HepG2 (cell line): ENCODE results near the gene BCAS1. TPM values are rescaled to one million over a fixed set of nuclear protein-coding genes. Genes with fewer than 3 reads are reported as not detected.

Source experiments
- ATAC-seq: fragments of 200-7000 bp; cut with Tn5 transposase; 3 replicates; pipeline ENCODE4 v1.9.1; 2020; ENCODE audit warnings: mild to moderate bottlenecking, moderate library complexity
- BruUV-seq: library from RNA; stranded (reverse); fragments of 400-500 nt; replicated peaks from 2 replicates; lab custom pipeline; 2021; lab: Mats Ljungman, UMichigan
- CTCF ChIA-PET: fragments of 300-600 bp; formaldehyde crosslinking; extraction: SDS; loops from one replicate; lab custom pipeline; 2021; ENCODE audit warnings: low total read pairs, inconsistent platforms, low intra/inter-chr PET ratio; lab: Yijun Ruan, JAX
- POLR2A ChIA-PET: fragments of 350-600 bp; sonication (Branson Sonifier 250); formaldehyde crosslinking; loops from one replicate; lab custom pipeline; 2020; ENCODE audit warnings: antibody characterized with exemption, inconsistent platforms; lab: Yijun Ruan, JAX
- DNase-seq: peaks from one replicate; pipeline ENCODE4 v3.0.0-alpha.2; 2015; ENCODE audit warnings: low spot score
- FAIRE-seq: peaks from 3 replicates; lab custom pipeline; 2011; peaks lifted over from hg19 to GRCh38; lab: Jason Lieb, UNC
- H2AFZ ChIP-seq: one replicate; pipeline ENCODE4 v1.6.1; 2011; ENCODE audit warnings: low read length, inconsistent platforms
- H3K27ac ChIP-seq: fragments of 300-600 bp; 3 replicates; pipeline ENCODE4 v1.8.0; 2011; ENCODE audit warnings: mixed run types, mild to moderate bottlenecking, mixed read lengths, low read length, inconsistent platforms; ENCODE audit not compliant: insufficient read depth; ENCODE audit errors: extremely low read length
- H3K27me3 ChIP-seq, 2 experiments: fragments of 200-600 bp in 1 of 2; 2 replicates in 1 of 2; 3 replicates in 1 of 2; pipeline versions ENCODE4 v1.6.0 to v1.8.0; 2011; ENCODE audit warnings: low read length in 2 of 2, mild to moderate bottlenecking in 2 of 2, moderate library complexity in 2 of 2, inconsistent platforms in 1 of 2; ENCODE audit not compliant: insufficient read depth in 2 of 2, control insufficient read depth in 1 of 2
- H3K36me3 ChIP-seq, 2 experiments: fragments of 200-600 bp in 1 of 2; replicated peaks in 1 of 2; 2 replicates in 1 of 2; 3 replicates in 1 of 2; pipeline versions ENCODE4 v1.5.1 to v1.8.0; 2011; ENCODE audit warnings: low read length in 2 of 2, inconsistent platforms in 1 of 2; ENCODE audit not compliant: insufficient read depth in 2 of 2, control insufficient read depth in 1 of 2
- H3K4me1 ChIP-seq: 2 replicates; pipeline ENCODE4 v1.5.1; 2012; ENCODE audit warnings: low read length, inconsistent platforms; ENCODE audit not compliant: insufficient read depth
- H3K4me2 ChIP-seq: 2 replicates; pipeline ENCODE4 v1.6.0; 2011; ENCODE audit warnings: low read depth, low read length, inconsistent platforms
- H3K4me3 ChIP-seq, 3 experiments: fragments of 200-600 bp in 1 of 3; sonication (generic), shearing (Covaris generic) in 1 of 3; replicated peaks in 1 of 3; 2 replicates each; pipeline ENCODE4 v1.5.1; 2011 to 2016; ENCODE audit warnings: low read length in 3 of 3, inconsistent platforms in 2 of 3, low read depth in 2 of 3, mild to moderate bottlenecking in 2 of 3, control low read depth in 1 of 3, mixed read lengths in 1 of 3; ENCODE audit not compliant: insufficient read depth in 1 of 3
- H3K79me2 ChIP-seq: one replicate; pipeline ENCODE4 v1.6.1; 2011; ENCODE audit warnings: low read length, inconsistent platforms; ENCODE audit not compliant: insufficient read depth
- H3K9ac ChIP-seq: 2 replicates; pipeline ENCODE4 v1.6.0; 2011; ENCODE audit warnings: mild to moderate bottlenecking, low read depth, low read length, inconsistent platforms; ENCODE audit not compliant: insufficient read depth
- H3K9me3 ChIP-seq: 2 replicates; pipeline ENCODE4 v1.5.1; 2012; ENCODE audit warnings: mild to moderate bottlenecking, low read length
- H4K20me1 ChIP-seq: 2 replicates; pipeline ENCODE4 v1.6.0; 2011; ENCODE audit warnings: inconsistent platforms, mild to moderate bottlenecking, low read length, moderate library complexity; ENCODE audit not compliant: insufficient read depth
- ARID4A ChIP-seq: sonication (generic); formaldehyde crosslinking; IDR thresholded peaks from 2 replicates; pipeline ENCODE4 v1.5.0; 2020; ENCODE audit warnings: mild to moderate bottlenecking, missing genetic modification reagents, borderline replicate concordance
- EP300 ChIP-seq, 3 experiments: sonication (generic) in 1 of 3; formaldehyde crosslinking in 1 of 3; IDR thresholded peaks; 2 replicates each; pipeline versions ENCODE4 v1.5.1 to v1.6.1; 2011 to 2020; ENCODE audit warnings: low read depth in 2 of 3, low read length in 2 of 3, borderline replicate concordance in 1 of 3, improper control_type of control experiment in 1 of 3, mild to moderate bottlenecking in 1 of 3, missing genetic modification reagents in 1 of 3, moderate library complexity in 1 of 3
- GLI4 ChIP-seq: sonication (generic); formaldehyde crosslinking; IDR thresholded peaks from 2 replicates; pipeline ENCODE4 v1.5.1; 2020; ENCODE audit warnings: missing genetic modification reagents, mild to moderate bottlenecking, moderate library complexity, borderline replicate concordance
- KDM5A ChIP-seq: fragments of 200-600 bp; sonication (generic); IDR thresholded peaks from 2 replicates; pipeline ENCODE4 v1.7.0; 2018; ENCODE audit warnings: antibody characterized with exemption, mild to moderate bottlenecking, low read length, borderline replicate concordance
- KLF9 ChIP-seq: IDR thresholded peaks from 2 replicates; pipeline ENCODE4 v1.6.1; 2016; ENCODE audit warnings: low read depth
- MBNL3 ChIP-seq: fragments of 250-450 bp; sonication (Bioruptor Pico); conservative IDR thresholded peaks from 2 replicates; pipeline ENCODE4 v1.8.0; 2022; ENCODE audit warnings: mild to moderate bottlenecking, inconsistent platforms
- NAIF1 ChIP-seq: sonication (generic); formaldehyde crosslinking; IDR thresholded peaks from 2 replicates; pipeline ENCODE4 v1.5.0; 2020; ENCODE audit warnings: mild to moderate bottlenecking, missing genetic modification reagents, borderline replicate concordance
- RFX3 ChIP-seq: IDR thresholded peaks from 2 replicates; pipeline ENCODE4 v1.6.1; 2016; ENCODE audit warnings: missing biosample characterization, missing genetic modification reagents
- SP2 ChIP-seq: sonication (generic); formaldehyde crosslinking; IDR thresholded peaks from 2 replicates; pipeline ENCODE4 v1.5.1; 2020; ENCODE audit warnings: mild to moderate bottlenecking, missing genetic modification reagents
- SRSF4 ChIP-seq: fragments of 200-400 bp; formaldehyde crosslinking; IDR thresholded peaks from one replicate; pipeline ENCODE4 v1.6.1; 2018; ENCODE audit warnings: mild to moderate bottlenecking, low read depth, low read length, moderate library complexity; ENCODE audit not compliant: poor library complexity, severe bottlenecking
- TIGD3 ChIP-seq: sonication (generic); formaldehyde crosslinking; IDR thresholded peaks from 2 replicates; pipeline ENCODE4 v1.5.1; 2020; ENCODE audit warnings: mild to moderate bottlenecking, missing genetic modification reagents, borderline replicate concordance
- ZBTB1 ChIP-seq: sonication (generic); formaldehyde crosslinking; IDR thresholded peaks from 2 replicates; pipeline ENCODE4 v1.4.0; 2020; ENCODE audit warnings: missing genetic modification reagents, borderline replicate concordance
- ZNF101 ChIP-seq: sonication (generic); formaldehyde crosslinking; IDR thresholded peaks from 2 replicates; pipeline ENCODE4 v1.4.0; 2020; ENCODE audit warnings: mild to moderate bottlenecking, low read depth, missing genetic modification reagents, borderline replicate concordance
- ZNF12 ChIP-seq: sonication (generic); formaldehyde crosslinking; IDR thresholded peaks from 2 replicates; pipeline ENCODE4 v1.5.0; 2020; ENCODE audit warnings: missing genetic modification reagents
- ZNF160 ChIP-seq: sonication (generic); formaldehyde crosslinking; IDR thresholded peaks from 2 replicates; pipeline ENCODE4 v1.8.0; 2022; ENCODE audit warnings: mild to moderate bottlenecking, inconsistent platforms, missing genetic modification reagents
- ZNF770 ChIP-seq: sonication (generic); formaldehyde crosslinking; IDR thresholded peaks from 2 replicates; pipeline ENCODE4 v1.5.0; 2020; ENCODE audit warnings: mild to moderate bottlenecking, missing genetic modification reagents
- ZNF839 ChIP-seq: sonication (generic); formaldehyde crosslinking; IDR thresholded peaks from 2 replicates; pipeline ENCODE4 v1.4.0; 2020; ENCODE audit warnings: missing genetic modification reagents, mild to moderate bottlenecking, borderline replicate concordance
- WGBS: methylation state at CpG from one replicate; pipeline ENCODE4 v1.1.6; 2017; ENCODE audit warnings: low lambda C conversion rate; 5-methylcytosine and 5-hydroxymethylcytosine counted together
- in situ Hi-C: cut with HindIII; loops from 2 replicates; pipeline ENCODE4 v1.10.0; 2017; ENCODE audit warnings: low pct_unique_long_range_greater_than_20kb; ENCODE audit not compliant: extremely low pct_ligation_motif_present
- intact Hi-C: fragments of 100-400 bp; cut with micrococcal nuclease; formaldehyde crosslinking; loops from one replicate; pipeline ENCODE4 v1.10.0; 2022; ENCODE audit not compliant: unreplicated experiment
- polyA plus RNA-seq, 8 experiments: library from polyadenylated mRNA; depleted of rRNA in 3 of 8; stranded (reverse) in 7 of 8; unstranded in 1 of 8; fragments of >200 nt; fragmentation: Illumina TruSeq in 4 of 8; extraction: Trizol in 4 of 8; gene quantifications; 2 replicates each; pipeline versions ENCODE4 v1.2.1 to v1.2.3, GENCODE V29; 2011 to 2016; ENCODE audit warnings: low read depth in 4 of 8, missing spikeins in 1 of 8, mixed read lengths in 1 of 8; ENCODE audit not compliant: insufficient read depth in 1 of 8
- total RNA-seq, 5 experiments: library from RNA; depleted of rRNA; stranded (reverse); fragments of >200 nt; fragmentation: Illumina TruSeq; extraction: Trizol; gene quantifications; 2 replicates each; pipeline ENCODE4 v1.2.3, GENCODE V29; 2016; ENCODE audit warnings: low read depth in 1 of 5

Gene BCAS1
- total and polyA plus RNA-seq, 2 of the 13 experiments (the other 11 are each of a cell fraction or from before 2014, with no cell fraction given): 0.55 to 0.91 TPM

- Histone ChIP-seq H3K27me3 (no peaks in the 10 kb centered on the region), H3K4me2 (no peak overlapping the region), H3K9ac (no peak overlapping the region), H3K4me3 (no peak overlapping the region), H4K20me1 (no peaks in the 10 kb centered on the region), H3K27ac (no peak overlapping the region), H3K9me3 (no peaks in the 10 kb centered on the region), H3K79me2 (no peaks in the 10 kb centered on the region), H3K36me3 (no peaks in the 10 kb centered on the region), H3K4me1 (no peaks in the 10 kb centered on the region), H2AFZ (no peak overlapping the region)
- FAIRE-seq: no peak
- no TSS peak for BruUV-seq
- ATAC-seq: no peak
- DNase-seq: no peak
- in situ Hi-C loops (no loop called here), intact Hi-C loops (no loop called here)
- 70% methylated on average over 4 of the region's 4 CpGs for WGBS
- ChIA-PET CTCF (no interaction called here), POLR2A (no interaction called here)
- TF ChIP-seq NAIF1 (CRISPR knock-in tag) (no peak), ARID4A (no peak), ZBTB1 (CRISPR knock-in tag) (no peak), RFX3 (CRISPR knock-in tag) (no peak), GLI4 (CRISPR knock-in tag) (no peak), ZNF101 (CRISPR knock-in tag) (no peak), ZNF770 (CRISPR knock-in tag) (no peak), KLF9 (no peak), MBNL3 (CRISPR knock-in tag) (no peak), KDM5A (no peak), EP300 (IDR thresholded peaks at IDR 0.05; ENCODE audit: low read depth in 2 of 2, low read length in 2 of 2) (no peak), EP300 (CRISPR knock-in tag; IDR thresholded peaks at IDR 0.05; ENCODE audit: borderline replicate concordance) (no peak), SRSF4 (no peak), ZNF12 (CRISPR knock-in tag) (no peak), TIGD3 (CRISPR knock-in tag) (no peak), SP2 (CRISPR knock-in tag) (no peak), ZNF160 (CRISPR knock-in tag) (no peak), ZNF839 (CRISPR knock-in tag) (no peak)
Observed at GRCh38 chr20:54017846-54018245, 52.5 kb downstream of the BCAS1 start.
